K562 (cell line): Measurements from ENCODE around the gene TSC1. TPM values are rescaled to one million over a fixed set of nuclear protein-coding genes. Genes with fewer than 3 reads are reported as not detected.

Source experiments
- ATAC-seq: fragments of 200-7000 bp; cut with Tn5 transposase; 3 replicates; pipeline ENCODE4 v1.9.1; 2020; ENCODE audit warnings: moderate library complexity
- BruUV-seq: library from RNA; stranded (reverse); fragments of 400-500 nt; replicated peaks from 2 replicates; lab custom pipeline; 2021; lab: Mats Ljungman, UMichigan
- CTCF ChIA-PET: fragments of 300-600 bp; formaldehyde crosslinking; extraction: SDS; loops from one replicate; lab custom pipeline; 2021; ENCODE audit warnings: low intra/inter-chr PET ratio; lab: Yijun Ruan, JAX
- POLR2A ChIA-PET: fragments of 300-600, 350-650 bp; sonication (Branson Sonifier 250); formaldehyde crosslinking; extraction: SDS; loops from one replicate; lab custom pipeline; 2021; ENCODE audit warnings: antibody characterized with exemption, inconsistent platforms; lab: Yijun Ruan, JAX
- DNase-seq, 4 experiments: peaks; one replicate each; pipeline versions ENCODE4 v3.0.0 to v3.0.0-alpha.2; 2011 to 2018; ENCODE audit warnings: low spot score in 3 of 4, mixed read lengths in 3 of 4; ENCODE audit errors: extremely low read depth in 1 of 4
- FAIRE-seq: peaks from 2 replicates; lab custom pipeline; 2011; peaks lifted over from hg19 to GRCh38; lab: Jason Lieb, UNC
- H2AFZ ChIP-seq: 2 replicates; pipeline ENCODE4 v1.6.0; 2011; ENCODE audit warnings: low read depth, low read length, control low read depth, inconsistent platforms
- H3K27ac ChIP-seq: fragments of 200-600 bp; 3 replicates; pipeline ENCODE4 v1.8.0; 2011; ENCODE audit warnings: low read depth, mild to moderate bottlenecking, control low read depth, inconsistent platforms, low read length, moderate library complexity, mixed read lengths; ENCODE audit errors: extremely low read depth
- H3K27me3 ChIP-seq, 2 experiments: fragments of 300-600 bp in 1 of 2; 2 replicates in 1 of 2; 3 replicates in 1 of 2; pipeline versions ENCODE4 v1.6.0 to v1.8.0; 2011; ENCODE audit warnings: inconsistent platforms in 2 of 2, low read length in 2 of 2, mild to moderate bottlenecking in 1 of 2, mixed read lengths in 1 of 2, moderate library complexity in 1 of 2; ENCODE audit not compliant: control insufficient read depth in 2 of 2, insufficient read depth in 2 of 2
- H3K36me3 ChIP-seq: fragments of 300-600 bp; 3 replicates; pipeline ENCODE4 v1.8.0; 2011; ENCODE audit warnings: mild to moderate bottlenecking, low read length, inconsistent platforms; ENCODE audit not compliant: control insufficient read depth, insufficient read depth
- H3K4me1 ChIP-seq, 2 experiments: fragments of 200-600 bp in 1 of 2; replicated peaks in 1 of 2; 2 replicates in 1 of 2; 3 replicates in 1 of 2; pipeline versions ENCODE4 v1.5.1 to v1.8.0; 2011; ENCODE audit warnings: inconsistent platforms in 2 of 2, low read length in 2 of 2, mild to moderate bottlenecking in 1 of 2, mixed read lengths in 1 of 2, moderate library complexity in 1 of 2; ENCODE audit not compliant: control insufficient read depth in 2 of 2, insufficient read depth in 2 of 2
- H3K4me2 ChIP-seq: 2 replicates; pipeline ENCODE4 v1.6.1; 2011; ENCODE audit warnings: low read length, control low read depth, inconsistent platforms, mixed read lengths; ENCODE audit not compliant: insufficient read depth
- H3K4me3 ChIP-seq: fragments of 200-600 bp; sonication (generic), shearing (Covaris generic); 2 replicates; pipeline ENCODE4 v1.5.1; 2016; ENCODE audit warnings: control low read depth, inconsistent platforms
- H3K79me2 ChIP-seq: fragments of 200-600 bp; 3 replicates; pipeline ENCODE4 v1.8.0; 2011; ENCODE audit warnings: low read length, inconsistent platforms; ENCODE audit not compliant: control insufficient read depth, insufficient read depth
- H3K9ac ChIP-seq, 2 experiments: 2 replicates each; pipeline versions ENCODE4 v1.6.0 to v1.6.1; 2011; ENCODE audit warnings: low read depth in 2 of 2, low read length in 2 of 2, control low read depth in 1 of 2, inconsistent platforms in 1 of 2, mild to moderate bottlenecking in 1 of 2, mixed read lengths in 1 of 2; ENCODE audit not compliant: insufficient read depth in 1 of 2
- H3K9me1 ChIP-seq: one replicate; pipeline ENCODE4 v1.6.0; 2011; ENCODE audit warnings: inconsistent platforms, mild to moderate bottlenecking, low read length, moderate library complexity; ENCODE audit not compliant: control insufficient read depth, insufficient read depth
- H3K9me3 ChIP-seq: replicated peaks from 2 replicates; pipeline ENCODE4 v1.5.1; 2011; ENCODE audit warnings: low read depth, low read length, inconsistent platforms; ENCODE audit not compliant: control insufficient read depth, insufficient read depth
- H4K20me1 ChIP-seq: replicated peaks from 2 replicates; pipeline ENCODE4 v1.6.1; 2011; ENCODE audit warnings: low read length, inconsistent platforms, mixed read lengths; ENCODE audit not compliant: control insufficient read depth, insufficient read depth
- ARID2 ChIP-seq: fragments of 450-650 bp; IDR thresholded peaks from 2 replicates; pipeline ENCODE4 v1.6.1; 2017; ENCODE audit warnings: antibody characterized with exemption, mild to moderate bottlenecking
- EWSR1 ChIP-seq: fragments of 450-650 bp; IDR thresholded peaks from 2 replicates; pipeline ENCODE4 v1.6.1; 2018; ENCODE audit warnings: borderline replicate concordance, mild to moderate bottlenecking, low read depth, moderate library complexity; ENCODE audit not compliant: partially characterized antibody
- HEY1 ChIP-seq: fragments of 250-450 bp; sonication (Bioruptor Pico); IDR thresholded peaks from 2 replicates; pipeline ENCODE4 v1.5.0; 2020; ENCODE audit warnings: mild to moderate bottlenecking, moderate library complexity, borderline replicate concordance
- IRF9 ChIP-seq: fragments of 450-650 bp; IDR thresholded peaks from 2 replicates; pipeline ENCODE4 v1.6.1; 2016; ENCODE audit warnings: missing biosample characterization, missing genetic modification characterization
- SMAD4 ChIP-seq: fragments of 250-450 bp; sonication (Bioruptor Pico); conservative IDR thresholded peaks from 2 replicates; pipeline ENCODE4 v1.8.0; 2021; ENCODE audit warnings: inconsistent platforms, mild to moderate bottlenecking, moderate library complexity
- SP1 ChIP-seq: sonication (generic); formaldehyde crosslinking; IDR thresholded peaks from 2 replicates; pipeline ENCODE4 v1.8.1; 2022; ENCODE audit warnings: mild to moderate bottlenecking, missing genetic modification reagents
- ZNF121 ChIP-seq: sonication (generic); formaldehyde crosslinking; conservative IDR thresholded peaks from 2 replicates; pipeline ENCODE4 v1.8.0; 2022; ENCODE audit warnings: missing genetic modification reagents
- ZNF583 ChIP-seq: fragments of 250-450 bp; sonication (Bioruptor Pico); IDR thresholded peaks from 2 replicates; pipeline ENCODE4 v1.4.0; 2020
- WGBS: fragments of 100-300 bp; shearing (Covaris generic); methylation state at CpG from one replicate; pipeline ENCODE4 v1.1.6; 2016; ENCODE audit warnings: low coverage, mixed read lengths; ENCODE audit not compliant: insufficient coverage; ENCODE audit errors: missing lambda C conversion rate; 5-methylcytosine and 5-hydroxymethylcytosine counted together
- in situ Hi-C: fragments of 300-500 bp; cut with MboI; formaldehyde crosslinking; loops from 4 replicates; pipeline ENCODE4 v1.15.0; 2018; ENCODE audit warnings: inconsistent platforms, mixed read lengths
- intact Hi-C: fragments of 100-400 bp; cut with micrococcal nuclease; formaldehyde crosslinking; loops from 2 replicates; pipeline ENCODE4 v1.14.2; 2022
- polyA plus RNA-seq, 8 experiments: library from polyadenylated mRNA; depleted of rRNA in 4 of 8; stranded (reverse) in 5 of 8; unstranded in 3 of 8; fragments of >200 nt; fragmentation: Nextera tagmentation in 2 of 8; fragmentation: Illumina TruSeq in 1 of 8; extraction: Ambion mirVana in 2 of 8; extraction: Trizol in 1 of 8; gene quantifications; 2 replicates each; pipeline versions ENCODE4 v1.2.1 to v1.2.3, GENCODE V29; 2011 to 2014; ENCODE audit warnings: inconsistent platforms in 1 of 8, missing spikeins in 1 of 8
- total RNA-seq, 7 experiments: library from RNA; depleted of rRNA in 6 of 7; stranded (reverse); fragments of >200 nt in 6 of 7; fragmentation: Illumina TruSeq in 2 of 7; extraction: Trizol in 2 of 7; gene quantifications; 2 replicates each; pipeline versions ENCODE4 v1.2.1 to v1.2.3, GENCODE V29; 2011 to 2021; ENCODE audit warnings: low replicate concordance in 1 of 7

The TSC1 gene
- total and polyA plus RNA-seq, 9 of the 15 experiments (the other 6 are each of a cell fraction or from before 2014, with no cell fraction given), result 6.9 to 37.6 (median 18.6) TPM

GRCh38 chr9:132853482-132853881 is 90.9 kb downstream of the TSC1 start:
- Histone ChIP-seq H3K79me2 (no peaks in the 10 kb centered on the region), H3K4me2 (no peak overlapping the region), H3K9ac (no peak overlapping the region), H2AFZ (no peak overlapping the region), H3K4me3 (no peak overlapping the region), H3K27ac (no peak overlapping the region), H4K20me1 (0 out of 2 replicates have a peak, but pooled peaks cover 3% of the 10 kb centered on the region), H3K9me1 (no peaks in the 10 kb centered on the region), H3K9me3 (no peaks in the 10 kb centered on the region), H3K27me3 (peaks cover 51 to 62% of the 10 kb centered on the region in 2 experiments), H3K4me1 (peaks cover 0 to 8% of the 10 kb centered on the region in 2 experiments; a peak in 1 of 5 replicates), H3K36me3 (no peaks in the 10 kb centered on the region)
- 3% methylated on average over 3 of the region's 4 CpGs for WGBS
- ATAC-seq (no peak), FAIRE-seq (no peak), DNase-seq (no peak)
- TF ChIP-seq SP1 (CRISPR knock-in tag) (no peak), SMAD4 (CRISPR knock-in tag) (no peak), ZNF121 (CRISPR knock-in tag) (peak; percentile 54), ARID2 (no peak), IRF9 (tag) (no peak), HEY1 (CRISPR knock-in tag) (no peak), EWSR1 (no peak), ZNF583 (CRISPR knock-in tag) (no peak)
- intact Hi-C loops (no loop called here), in situ Hi-C loops (no loop called here)
- no TSS peak for BruUV-seq
- POLR2A ChIA-PET, result interaction anchor here (0.6 kb wide), 1 partner anchor 213 kb away, joined by 4 read pairs; no protein-coding TSS in a partner anchor
- CTCF ChIA-PET, result no interaction called here
